ENCODE data around the gene RAI1.

RAI1 gene

DNA sequence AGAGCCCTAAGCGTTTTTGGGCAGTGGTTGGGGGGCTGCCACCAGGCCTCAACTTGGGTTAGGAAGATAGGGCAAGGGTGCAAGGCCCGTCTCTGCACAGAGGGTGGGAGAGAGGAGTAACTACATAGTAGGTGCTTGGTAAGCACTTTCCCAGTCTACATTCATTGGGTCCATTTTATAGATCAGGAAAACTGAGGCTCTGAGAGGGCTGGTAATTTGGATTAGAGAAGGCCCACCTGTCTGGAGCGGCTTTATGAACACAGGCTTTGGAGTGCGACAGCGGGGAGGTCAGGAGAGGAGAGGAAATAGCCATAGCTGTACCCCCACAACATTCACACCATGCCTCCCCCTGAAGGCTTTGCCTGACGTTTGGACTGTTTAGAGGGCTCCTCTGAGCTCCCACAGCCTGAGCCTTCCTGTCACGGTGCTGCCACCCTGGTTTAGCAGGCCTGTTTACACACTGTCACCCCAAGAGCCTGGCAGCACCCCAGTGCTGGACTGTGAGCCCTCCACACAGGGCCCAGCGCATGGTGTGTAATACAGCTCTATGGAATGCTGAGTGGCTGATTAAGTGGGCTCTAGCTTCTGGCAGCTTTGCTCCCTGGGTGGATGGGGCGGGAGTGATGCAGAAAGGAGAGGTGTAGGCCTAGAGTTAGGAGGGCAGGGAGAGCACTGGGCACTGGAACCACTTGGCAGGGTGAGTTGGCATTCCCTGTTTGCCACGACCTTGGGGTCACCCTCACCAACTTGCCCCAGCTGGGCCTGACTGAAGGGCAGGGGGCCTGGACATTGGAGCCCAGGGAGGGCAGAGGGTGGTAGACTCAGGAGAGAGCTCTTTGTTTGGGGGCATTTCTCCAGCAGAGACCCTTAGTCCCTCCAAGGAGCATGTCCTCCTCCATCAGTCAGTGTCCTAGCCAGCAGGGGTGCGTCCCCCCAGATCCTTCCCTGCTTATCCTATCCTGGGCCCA lies 73.7 kb downstream of the RAI1 start:
- DNase-seq = no peak

GRCh38 chr17:17755715-17756114 lies 74.5 kb downstream of the RAI1 start:
- DNase-seq = no peak

DNA sequence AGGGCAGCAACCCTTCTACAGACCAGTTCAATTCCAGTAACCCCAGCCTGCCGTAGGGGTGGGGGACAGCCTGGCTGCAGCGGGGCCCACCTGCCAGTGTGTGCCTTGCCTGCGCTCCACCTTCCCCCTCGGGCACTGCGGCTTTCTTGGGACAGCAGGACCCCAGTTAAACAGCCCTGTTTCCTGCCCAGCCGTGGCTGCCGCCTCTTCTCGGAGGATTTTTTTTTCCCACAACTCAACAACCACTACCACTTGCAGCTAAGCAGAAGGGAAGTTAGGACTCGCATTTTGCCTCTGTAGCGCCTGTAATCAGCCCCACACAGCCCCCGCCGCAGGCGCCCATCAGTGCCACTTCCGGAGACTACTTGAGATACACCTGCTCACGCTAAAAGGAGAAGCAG lies 76.1 kb downstream of the RAI1 start:
- peak; percentile 15 for DNase-seq

GRCh38 chr17:17757956-17758845 lies 76.9 kb downstream of the RAI1 start:
- DNase-seq = no peak

DNA sequence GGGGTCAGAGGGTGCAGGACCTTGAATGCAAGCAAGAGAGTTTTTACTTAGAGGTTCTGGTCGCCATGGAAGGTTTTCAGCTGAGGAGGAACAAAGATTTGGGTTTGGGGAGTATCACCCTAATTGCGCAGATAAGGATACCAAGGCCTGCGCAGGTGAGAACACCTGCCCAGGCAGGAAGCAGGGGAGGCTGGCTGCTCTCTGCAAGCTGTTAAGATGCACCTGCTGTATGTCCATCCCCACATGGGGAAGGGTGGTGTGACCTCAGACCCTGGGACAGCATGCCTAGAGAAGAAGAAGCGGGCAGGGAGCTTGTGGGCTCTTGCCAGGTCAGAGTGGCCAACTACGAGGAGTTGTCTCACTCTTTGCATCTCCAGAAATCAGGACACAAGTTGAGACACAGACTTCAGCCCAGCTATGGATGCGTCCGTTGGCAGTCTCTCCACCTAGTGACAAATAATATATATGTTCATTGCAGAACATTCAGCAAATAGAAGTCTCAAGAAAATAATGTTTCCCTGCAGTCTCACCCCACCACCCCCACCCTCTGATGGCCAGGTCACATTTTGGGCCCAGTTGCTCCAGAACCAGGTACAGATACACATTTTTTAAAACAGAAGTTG lies 77.8 kb downstream of the RAI1 start:
- DNase-seq = no peak

DNA sequence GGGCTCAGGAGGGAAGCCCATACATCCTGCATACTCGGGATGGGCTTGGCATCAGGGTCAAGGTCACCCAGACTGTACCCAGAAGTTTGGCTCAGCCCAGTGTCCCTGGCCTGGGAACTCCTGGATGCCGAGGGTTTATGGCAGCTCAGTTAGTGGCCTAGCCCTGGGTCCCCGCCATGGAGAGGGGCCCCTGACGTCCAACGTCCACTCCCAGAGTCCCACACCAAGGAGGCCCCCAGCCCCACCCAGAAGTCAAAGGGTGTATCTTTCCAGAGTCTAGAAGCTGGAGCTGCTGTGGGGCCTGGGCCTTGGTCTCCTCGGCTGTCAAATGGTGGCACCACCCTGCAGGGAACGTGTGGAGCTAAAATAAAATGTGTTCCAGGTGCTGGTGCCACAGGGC lies 79.1 kb downstream of the RAI1 start:
- DNase-seq = no peak

GRCh38 chr17:17760872-17761550 lies 79.8 kb downstream of the RAI1 start:
- DNase-seq = no peak

- no peak for DNase-seq
These were observed 80.9 kb downstream of the RAI1 start for GRCh38 chr17:17761894-17762743.

DNA sequence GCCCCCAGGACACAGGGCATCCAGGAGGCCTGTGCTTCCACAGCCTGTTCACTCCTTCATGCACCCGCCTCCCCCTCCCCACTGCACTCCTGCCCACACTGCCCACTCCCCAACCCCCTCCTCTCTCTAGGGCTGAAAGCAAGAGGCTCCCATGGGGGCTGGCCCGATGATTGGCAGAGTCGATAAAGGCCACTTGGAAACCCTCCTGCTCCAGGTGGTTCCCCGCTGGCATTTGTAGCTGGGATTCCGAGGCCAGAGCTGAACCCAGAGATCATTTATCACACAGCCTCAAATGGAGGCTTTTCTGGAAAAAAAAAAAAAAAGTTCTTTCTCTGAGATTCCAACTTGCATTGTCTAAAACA lies 81.5 kb downstream of the RAI1 start:
- no peak for DNase-seq

DNA sequence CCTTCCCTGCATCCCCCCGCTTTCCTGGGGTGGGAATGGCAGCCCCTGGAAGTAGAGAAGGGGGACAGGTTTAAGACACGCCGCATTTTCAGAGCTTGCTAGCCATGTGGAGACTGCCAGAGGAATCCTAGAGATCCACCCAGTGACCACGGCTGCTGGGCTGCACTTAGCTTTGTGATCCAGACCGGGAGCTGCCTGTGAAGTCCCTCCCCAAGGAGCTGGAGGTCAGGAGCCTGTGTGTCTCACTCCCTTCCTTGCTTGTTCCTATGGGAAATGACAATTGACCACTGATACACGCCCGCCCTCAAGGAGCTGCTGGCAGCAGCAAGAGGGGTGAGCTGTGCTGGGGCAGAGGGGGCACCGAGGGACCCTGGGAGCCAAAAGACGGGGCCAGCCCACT lies 81.9 kb downstream of the RAI1 start:
- DNase-seq = no peak

- no peak for DNase-seq
These were observed 82.5 kb downstream of the RAI1 start for GRCh38 chr17:17763734-17764133.

DNA sequence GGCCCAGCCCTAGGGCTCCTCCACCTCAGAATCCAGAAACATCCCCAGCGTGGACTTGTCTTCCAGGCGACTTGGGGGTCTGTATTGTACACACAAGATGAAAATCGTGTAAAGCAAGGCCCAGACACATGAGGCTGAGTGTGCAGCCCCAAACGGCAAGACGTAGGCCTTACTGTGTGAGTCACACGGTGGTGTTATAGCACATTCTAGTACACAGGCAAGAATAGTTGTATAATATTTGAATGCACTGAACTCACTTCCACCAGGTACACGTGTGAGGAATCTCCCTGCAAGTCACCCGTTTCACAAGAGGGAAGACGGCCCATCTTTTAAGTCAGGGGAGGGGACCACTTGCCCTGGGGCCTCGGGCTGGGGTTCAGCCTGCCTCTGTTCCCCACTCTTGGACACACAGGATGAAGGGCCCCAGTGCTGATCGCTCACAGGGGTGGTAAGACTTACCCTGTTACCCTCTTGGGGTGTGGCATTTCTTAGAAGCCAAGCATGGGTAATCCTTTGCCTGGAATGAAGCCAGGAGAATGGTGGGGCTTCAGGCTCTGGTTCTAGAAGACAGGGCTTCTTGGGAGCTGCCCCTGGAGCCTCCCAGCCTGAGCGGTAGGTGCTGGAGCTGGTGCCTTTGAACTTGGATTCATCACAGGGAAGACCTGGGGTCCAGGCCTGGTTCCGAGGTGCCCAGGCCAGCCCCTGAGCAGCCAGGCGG lies 84.3 kb downstream of the RAI1 start:
- no peak for DNase-seq

GRCh38 chr17:17766077-17766743 lies 85.0 kb downstream of the RAI1 start:
- DNase-seq = no peak

DNA sequence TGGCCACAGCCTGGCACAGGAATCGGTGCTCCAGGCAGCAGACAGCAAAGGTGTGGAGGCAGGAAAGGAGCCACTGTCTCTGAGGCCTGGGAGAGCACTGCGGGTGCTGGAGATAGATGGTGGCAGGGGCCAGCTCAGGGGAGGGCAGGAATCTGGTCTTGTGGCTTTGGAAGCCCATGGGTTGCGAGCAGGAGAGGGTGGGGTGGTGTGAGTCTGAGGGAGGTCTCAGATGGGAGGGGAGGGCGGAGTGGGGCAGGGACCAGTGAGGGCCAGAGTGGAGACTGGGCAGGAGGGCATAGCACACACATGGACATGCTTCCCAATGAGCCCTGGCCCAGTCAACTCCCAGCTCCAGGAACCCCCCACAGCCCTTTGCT lies 85.5 kb downstream of the RAI1 start:
- DNase-seq = no peak

DNA sequence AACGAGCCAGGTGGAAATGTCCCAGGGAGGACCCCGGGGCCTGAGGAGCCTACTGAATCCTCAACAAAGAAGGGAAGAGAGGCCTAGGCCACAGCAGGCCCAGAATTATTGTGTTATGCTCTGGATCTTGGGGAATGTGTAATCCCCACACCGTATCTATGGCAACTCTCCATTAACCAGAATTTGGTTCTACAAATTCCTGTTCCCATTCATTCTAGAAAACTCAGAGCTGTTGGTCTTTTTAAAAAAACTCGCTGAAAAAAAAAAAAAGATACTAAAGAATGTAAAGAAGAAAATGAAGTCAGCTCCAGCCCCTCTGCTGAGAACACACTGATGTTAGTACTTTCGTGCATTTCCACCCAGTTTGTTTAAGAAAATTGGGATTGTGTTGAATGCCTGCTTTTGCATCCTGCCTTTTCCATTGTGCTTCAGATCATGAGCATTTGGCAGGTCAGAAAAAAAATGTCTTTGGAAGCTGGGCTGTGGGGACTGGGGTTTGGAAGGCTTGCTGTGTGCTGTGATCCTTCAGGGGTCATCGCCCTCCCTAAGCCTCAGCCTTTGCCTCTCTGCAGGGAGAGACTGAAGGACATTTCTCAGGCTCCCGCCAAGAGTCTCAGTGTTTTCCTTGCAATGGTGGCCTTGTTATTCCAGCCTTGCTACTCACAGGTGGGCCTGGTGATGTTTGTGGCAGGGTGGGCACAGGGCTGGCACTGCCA lies 86.1 kb downstream of the RAI1 start:
- no peak for DNase-seq

- DNase-seq = no peak
These were observed 86.7 kb downstream of the RAI1 start for GRCh38 chr17:17767887-17768418.

DNA sequence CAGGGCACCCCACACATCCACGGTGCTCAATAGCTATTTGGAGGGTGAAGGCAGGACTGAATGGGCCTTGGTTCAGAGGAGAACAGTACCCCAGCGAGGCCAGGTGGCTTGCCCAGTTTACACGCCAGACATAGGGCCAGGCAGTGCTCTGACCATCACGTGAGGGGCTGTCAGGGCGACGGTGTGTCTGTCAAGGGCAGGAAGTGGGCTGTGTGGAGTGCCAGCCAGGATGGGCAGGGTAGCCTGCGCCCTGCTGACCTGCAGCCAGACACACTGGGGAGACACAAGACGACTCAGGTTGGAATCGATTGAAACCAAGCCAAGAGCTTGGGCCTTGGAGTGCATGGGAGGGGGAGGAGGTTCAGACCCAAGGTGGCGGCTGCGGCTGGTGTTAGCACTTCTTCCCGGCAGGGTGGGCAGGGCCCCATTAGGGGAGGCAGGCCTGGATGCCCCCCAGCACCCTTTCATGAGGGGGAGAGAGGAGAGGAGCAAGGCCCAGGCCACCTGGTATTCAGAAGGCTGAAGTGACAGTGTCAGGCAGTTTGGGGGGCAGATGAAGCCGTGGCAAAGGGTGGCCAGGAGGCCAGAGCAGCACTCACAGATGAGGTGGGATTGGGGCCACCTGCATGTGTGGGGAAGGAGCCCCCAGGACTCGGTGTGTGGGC lies 87.3 kb downstream of the RAI1 start:
- no peak for DNase-seq

- no peak for DNase-seq
These were observed 88.8 kb downstream of the RAI1 start for GRCh38 chr17:17769869-17770631.
